Right forelimb (tissue), 1 donor: ENCODE data around the gene TNFRSF21.
"Not testable (repeated sequence)": the region's sequence is repeated elsewhere in the genome, so short reads cannot be mapped to it uniquely, and the experiment has no call there.

Source experiments
- DNase-seq: peaks from one replicate; pipeline ENCODE4 v3.0.0-alpha.2; 2018

TNFRSF21 gene

GRCh38 chr6:47248446-47248845, 61.3 kb downstream of the TNFRSF21 start:
- DNase-seq: no peak

GRCh38 chr6:47247227-47247797, 62.4 kb downstream of the TNFRSF21 start:
- no peak for DNase-seq

GRCh38 chr6:47246551-47246950, 63.2 kb downstream of the TNFRSF21 start:
- no peak for DNase-seq

GRCh38 chr6:47245745-47246371, 63.8 kb downstream of the TNFRSF21 start:
- no peak for DNase-seq

- DNase-seq: peak; percentile 66
These were observed 67.0 kb downstream of the TNFRSF21 start for GRCh38 chr6:47242483-47243386.

- DNase-seq: no peak
These were observed 67.8 kb downstream of the TNFRSF21 start for GRCh38 chr6:47241742-47242482.

GRCh38 chr6:47240277-47240890, 69.3 kb downstream of the TNFRSF21 start:
- DNase-seq: no peak

GRCh38 chr6:47239546-47239945, 70.2 kb downstream of the TNFRSF21 start:
- no peak for DNase-seq

- no peak for DNase-seq
These were observed 71.2 kb downstream of the TNFRSF21 start for GRCh38 chr6:47238456-47238995.

- no peak for DNase-seq
These were observed 72.5 kb downstream of the TNFRSF21 start for GRCh38 chr6:47237196-47237595.

- DNase-seq: no peak
These were observed 73.5 kb downstream of the TNFRSF21 start for GRCh38 chr6:47235964-47236760.

- no peak for DNase-seq
These were observed 74.3 kb downstream of the TNFRSF21 start for GRCh38 chr6:47235421-47235820.

- no peak for DNase-seq
These were observed 75.3 kb downstream of the TNFRSF21 start for GRCh38 chr6:47234266-47234933.

- no peak for DNase-seq
These were observed 78.6 kb downstream of the TNFRSF21 start for GRCh38 chr6:47231151-47231550.

- no peak for DNase-seq
These were observed 79.1 kb downstream of the TNFRSF21 start for GRCh38 chr6:47230579-47230978.

- DNase-seq: no peak
These were observed 80.5 kb downstream of the TNFRSF21 start for GRCh38 chr6:47229255-47229654.

- not testable (repeated sequence) for DNase-seq
These were observed 81.6 kb downstream of the TNFRSF21 start for GRCh38 chr6:47228093-47228492.

- DNase-seq: not testable (repeated sequence)
These were observed 86.5 kb downstream of the TNFRSF21 start for GRCh38 chr6:47223251-47223650.

- DNase-seq: no peak
These were observed 88.1 kb downstream of the TNFRSF21 start for GRCh38 chr6:47221565-47221964.

- DNase-seq: no peak
These were observed 100.1 kb downstream of the TNFRSF21 start for GRCh38 chr6:47209632-47210031.

GRCh38 chr6:47207261-47207660, 102.4 kb downstream of the TNFRSF21 start:
- DNase-seq: no peak
